ENCODE results near the gene PRAMEF7.
"Not testable (repeated sequence)": the region's sequence is repeated elsewhere in the genome, so short reads cannot be mapped to it uniquely, and the experiment has no call there.

GRCh38 chr1:12947480-12947879 lies 31.1 kb downstream of the PRAMEF7 start, which contains the start of gene PRAMEF6:
- TF ChIP-seq CTCF (conservative IDR thresholded peaks at IDR 0.05; ENCODE audit: low read length); EZH2phosphoT487 (IDR thresholded peaks at IDR 0.05; ENCODE audit: borderline replicate concordance): not testable (repeated sequence)
